DMS 273 treated with DMSO at 0.1 percent for 48 hours (cell line): ENCODE data around the gene MPST.

Experiments used
- DNase-seq: peaks from one replicate; lab custom pipeline; 2025; lab: John Stamatoyannopoulos, UW

The MPST gene

GRCh38 chr22:37046589-37046988, 27.0 kb downstream of the MPST start:
- DNase-seq, result no peak

DNA sequence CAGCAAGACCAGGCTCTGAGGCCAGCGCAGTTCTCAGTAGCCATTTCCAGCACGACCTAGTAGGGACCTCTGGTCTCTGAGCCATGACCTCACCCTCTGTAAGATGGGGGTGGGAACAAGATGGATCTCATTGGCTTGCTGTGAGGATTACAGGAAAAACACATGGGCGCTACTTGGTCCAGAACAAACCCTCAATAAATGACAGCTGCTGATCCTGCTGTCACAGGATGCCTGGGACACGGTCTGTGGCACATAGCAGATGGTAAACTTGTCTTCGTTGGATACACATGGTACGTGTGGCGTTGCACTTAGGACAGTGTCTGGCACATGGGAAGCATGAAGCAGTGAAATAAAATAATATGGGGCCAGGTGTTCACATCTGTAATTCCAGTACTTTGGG, 27.5 kb downstream of the MPST start:
- DNase-seq, result peak; percentile 64

GRCh38 chr22:37048133-37048532, 28.6 kb downstream of the MPST start:
- no peak for DNase-seq

GRCh38 chr22:37049224-37049623, 29.7 kb downstream of the MPST start:
- DNase-seq, result no peak

DNA sequence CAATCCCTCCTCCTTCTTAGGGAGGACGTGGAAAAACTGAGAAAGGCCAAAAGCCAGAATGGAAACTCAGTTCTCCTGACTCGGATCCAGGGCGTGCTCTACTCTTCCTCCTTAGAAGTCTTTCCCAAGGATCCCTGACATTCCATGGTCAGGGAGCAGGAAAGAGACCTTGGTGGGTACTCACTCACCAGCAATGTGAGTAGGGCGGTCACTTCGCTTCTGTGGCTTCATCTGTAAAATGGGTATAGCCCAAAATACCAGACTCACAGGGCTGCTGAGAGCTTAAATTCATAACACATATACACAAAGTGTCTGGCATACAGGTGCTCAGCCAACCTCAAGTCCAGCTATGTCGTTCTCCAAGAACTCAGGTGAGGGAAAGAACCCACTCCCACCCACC, 31.4 kb downstream of the MPST start:
- DNase-seq, result no peak

DNA sequence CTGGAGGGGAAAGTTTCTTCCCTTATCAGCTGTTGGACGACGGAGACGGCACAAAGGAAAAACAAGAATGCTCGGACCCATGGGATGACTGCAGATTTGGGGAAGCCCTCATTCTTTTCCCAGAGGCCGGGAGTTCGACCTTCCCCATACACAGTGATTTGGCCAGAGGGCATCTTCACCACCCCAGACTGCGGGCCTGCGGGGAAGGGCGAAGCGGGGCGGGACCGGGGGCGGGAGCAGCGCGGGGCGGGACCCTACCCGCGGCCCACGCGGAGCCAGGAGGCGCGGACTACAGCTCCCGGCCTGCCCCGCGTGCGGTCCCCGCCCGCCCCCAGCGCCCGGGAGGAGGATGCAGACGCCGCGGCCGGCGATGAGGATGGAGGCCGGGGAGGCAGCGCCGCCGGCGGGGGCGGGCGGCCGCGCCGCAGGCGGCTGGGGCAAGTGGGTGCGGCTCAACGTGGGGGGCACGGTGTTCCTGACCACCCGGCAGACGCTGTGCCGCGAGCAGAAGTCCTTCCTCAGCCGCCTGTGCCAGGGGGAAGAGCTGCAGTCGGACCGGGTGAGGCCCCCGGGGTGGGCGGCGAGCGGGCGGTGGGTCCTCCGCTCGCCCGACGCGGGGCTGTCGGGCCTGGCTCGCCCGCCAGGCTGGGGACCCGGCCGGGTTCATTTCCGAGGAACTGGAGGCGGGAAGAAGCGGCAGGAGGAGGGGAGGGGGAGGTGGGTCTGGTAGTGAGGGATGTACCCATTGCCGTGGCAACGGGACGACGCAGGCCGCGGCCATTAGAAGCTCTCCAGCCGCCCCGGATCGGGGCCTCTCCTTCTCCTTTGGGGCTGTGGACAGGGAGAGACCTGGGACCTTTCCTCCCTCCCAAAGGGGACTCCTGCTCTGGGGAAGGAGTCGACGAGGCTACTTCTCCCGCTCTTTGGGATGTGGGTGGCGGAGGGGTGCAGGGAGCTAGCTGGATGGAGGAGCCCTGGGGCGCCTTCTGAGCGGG, 32.1 kb downstream of the MPST start, which contains the start of gene KCTD17:
KCTD17 (plus strand) TSS at position 352 of the 995 bp plus-strand sequence; CDS start at position 371, 19 bp downstream.
- no peak for DNase-seq

DNA sequence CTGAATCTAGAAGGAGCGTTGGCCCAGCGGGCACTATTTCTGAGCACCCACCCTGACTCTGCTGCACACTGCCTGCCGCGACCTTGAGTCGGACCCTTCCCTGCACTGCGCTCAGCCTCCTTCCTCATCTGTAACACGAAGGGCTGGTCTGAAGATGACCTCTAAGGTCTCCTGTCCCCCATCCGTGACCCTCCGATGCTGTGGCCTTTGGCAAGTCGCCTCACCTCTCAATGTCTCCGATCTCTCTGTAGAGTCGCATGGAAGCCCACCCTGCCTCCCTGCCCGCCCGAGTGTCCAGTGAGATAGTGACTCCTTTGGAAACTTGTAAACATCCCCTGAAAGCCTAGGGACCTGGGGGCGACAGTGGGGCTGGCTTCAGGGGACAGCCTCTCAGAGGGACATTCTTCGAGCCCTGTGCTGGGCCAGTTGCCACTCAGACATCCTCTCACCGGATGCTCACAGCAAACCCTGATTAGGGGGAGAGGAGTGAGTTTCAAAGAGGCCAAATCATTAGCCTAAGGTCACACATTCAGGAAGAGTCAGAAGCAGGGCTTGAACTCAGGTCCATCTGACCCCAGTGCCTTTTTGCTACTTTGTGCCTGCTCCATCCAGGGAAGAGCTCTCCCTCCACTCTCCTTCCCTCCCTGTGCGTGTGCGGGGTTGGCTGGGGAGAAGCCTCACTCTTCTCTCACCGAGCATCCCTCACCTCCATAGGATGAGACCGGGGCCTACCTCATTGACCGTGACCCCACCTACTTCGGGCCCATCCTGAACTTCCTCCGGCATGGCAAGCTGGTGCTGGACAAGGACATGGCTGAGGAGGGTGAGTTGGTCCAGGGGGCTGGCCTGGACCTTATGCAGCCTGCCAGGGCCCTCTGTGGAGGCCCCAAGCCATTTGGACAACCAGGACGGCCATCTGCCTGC, 33.1 kb downstream of the MPST start:
- DNase-seq, result no peak

- DNase-seq, result no peak
Observed at GRCh38 chr22:37053310-37054055, 33.9 kb downstream of the MPST start.

GRCh38 chr22:37054056-37054395, 34.5 kb downstream of the MPST start:
- DNase-seq, result no peak

DNA sequence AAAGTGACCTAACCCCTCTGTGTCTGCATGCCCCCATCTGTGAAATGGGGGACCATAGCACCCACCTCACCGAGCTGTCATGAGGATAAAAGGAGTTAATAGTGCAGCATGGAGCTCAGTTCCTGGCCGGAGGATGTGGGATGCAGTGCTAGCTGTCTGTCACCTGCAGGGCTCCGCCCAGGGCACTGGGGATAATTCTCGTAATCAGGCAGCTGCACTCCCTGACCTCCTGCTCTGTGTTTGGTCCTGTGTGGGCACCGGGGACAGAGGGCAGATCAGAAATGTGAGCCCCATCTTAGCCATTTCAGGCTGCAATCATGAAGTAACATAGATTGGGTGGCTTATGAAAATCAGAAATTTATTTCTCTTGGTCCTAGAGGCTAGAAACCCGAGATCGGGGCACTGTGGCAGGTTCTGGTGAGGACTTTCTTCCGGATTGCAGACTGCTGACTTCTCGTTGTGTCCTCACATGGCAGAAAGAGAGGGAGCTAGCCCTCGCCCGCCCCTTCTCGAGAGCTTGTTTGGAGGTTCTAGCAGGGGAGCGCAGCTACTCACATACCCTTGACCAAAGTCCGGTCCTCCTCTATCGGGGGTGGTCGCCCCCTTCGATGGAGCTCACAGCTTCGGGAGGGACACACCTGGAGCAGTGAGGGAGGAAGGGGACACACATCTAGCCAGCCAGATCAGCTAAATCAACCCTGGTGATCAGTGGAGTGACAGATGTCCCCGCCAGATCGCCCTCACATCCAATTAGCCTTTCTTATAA, 35.2 kb downstream of the MPST start:
- DNase-seq, result no peak

DNA sequence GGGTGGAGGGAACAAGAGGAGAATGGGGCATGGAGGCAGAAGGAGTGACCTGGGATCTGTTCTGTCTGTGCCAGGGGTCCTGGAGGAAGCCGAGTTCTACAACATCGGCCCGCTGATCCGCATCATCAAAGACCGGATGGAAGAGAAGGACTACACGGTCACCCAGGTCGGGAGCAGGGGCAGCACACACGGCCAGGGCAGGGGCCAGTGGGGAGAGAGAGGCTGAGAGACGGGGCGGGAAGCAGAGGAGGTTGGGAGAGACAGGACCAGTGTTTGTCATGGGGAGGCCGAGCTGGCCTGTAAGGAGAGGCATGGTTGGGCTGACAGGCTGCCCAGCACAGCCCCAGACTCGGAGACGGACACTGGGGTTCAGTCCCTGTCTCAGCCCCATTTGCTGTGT, 36.7 kb downstream of the MPST start:
- DNase-seq, result no peak

- no peak for DNase-seq
Observed at GRCh38 chr22:37057226-37057625, 37.7 kb downstream of the MPST start.

DNA sequence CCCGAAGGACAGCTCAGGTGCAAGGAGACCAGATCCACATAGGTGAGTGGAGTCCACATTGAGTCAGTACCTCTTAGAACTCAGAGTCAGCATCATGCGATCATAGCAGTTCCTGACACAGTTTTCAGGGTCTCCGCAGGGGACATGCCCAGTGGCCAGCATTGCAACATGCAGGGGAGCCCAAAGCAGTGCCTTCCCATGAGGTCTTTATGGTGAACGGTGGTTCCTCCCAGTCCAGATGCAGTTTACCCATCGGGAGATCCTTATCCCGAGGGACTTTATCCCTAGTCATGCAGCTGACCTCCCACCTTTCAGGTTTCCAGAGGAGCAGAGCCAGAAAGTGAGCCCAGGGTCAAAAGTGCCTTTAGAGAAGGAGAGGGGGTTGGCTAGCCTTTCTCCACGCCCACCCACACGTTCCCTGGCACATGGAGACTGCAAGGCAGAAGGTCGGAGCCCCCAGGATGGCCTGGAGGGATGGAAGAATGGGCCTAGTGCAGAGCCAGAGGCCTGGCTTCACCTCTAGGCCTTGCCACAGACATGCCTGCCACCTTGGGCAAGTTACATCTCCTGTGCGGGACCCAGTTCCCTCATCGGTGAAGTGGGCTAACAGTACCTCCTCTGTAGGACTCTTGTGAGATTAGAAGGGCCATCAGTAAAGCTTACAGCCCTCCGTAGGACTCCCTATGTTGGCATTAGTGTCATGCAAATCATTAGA, 38.4 kb downstream of the MPST start:
- DNase-seq, result no peak

DNA sequence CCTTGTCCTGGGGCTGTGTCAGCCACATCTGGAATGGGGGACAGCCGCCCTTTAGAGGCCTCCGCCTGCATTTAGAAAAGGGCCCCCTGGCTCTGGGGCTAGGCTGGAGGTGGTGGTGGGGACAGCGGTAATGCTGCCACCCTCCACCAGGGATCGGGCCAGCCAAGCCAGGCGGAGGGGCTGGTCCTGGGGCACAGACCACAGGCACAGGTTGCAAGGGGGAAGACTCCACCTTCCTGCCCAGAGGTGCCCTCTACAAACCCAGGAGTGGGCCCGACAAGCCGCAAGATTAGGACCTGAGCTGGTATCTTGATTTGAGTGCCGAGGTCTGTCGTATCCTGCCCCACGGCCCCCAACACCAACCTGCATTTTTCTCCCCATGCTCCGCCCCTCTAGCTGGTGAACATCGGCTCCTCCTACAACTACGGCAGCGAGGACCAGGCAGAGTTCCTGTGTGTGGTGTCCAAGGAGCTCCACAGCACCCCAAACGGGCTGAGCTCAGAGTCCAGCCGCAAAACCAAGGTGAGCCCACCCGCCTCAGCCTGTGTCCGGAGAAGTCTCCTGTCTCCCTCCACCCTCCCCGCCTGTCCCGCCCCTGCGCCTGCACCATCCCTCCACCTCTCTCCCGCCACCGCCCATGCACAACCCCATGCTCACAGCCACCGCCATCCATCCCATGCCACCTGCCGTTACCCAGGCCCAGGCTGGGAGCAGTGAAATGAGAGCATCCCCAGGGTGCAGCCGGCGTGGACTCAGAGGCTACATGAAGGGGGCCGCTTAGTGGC, 39.6 kb downstream of the MPST start:
- no peak for DNase-seq

DNA sequence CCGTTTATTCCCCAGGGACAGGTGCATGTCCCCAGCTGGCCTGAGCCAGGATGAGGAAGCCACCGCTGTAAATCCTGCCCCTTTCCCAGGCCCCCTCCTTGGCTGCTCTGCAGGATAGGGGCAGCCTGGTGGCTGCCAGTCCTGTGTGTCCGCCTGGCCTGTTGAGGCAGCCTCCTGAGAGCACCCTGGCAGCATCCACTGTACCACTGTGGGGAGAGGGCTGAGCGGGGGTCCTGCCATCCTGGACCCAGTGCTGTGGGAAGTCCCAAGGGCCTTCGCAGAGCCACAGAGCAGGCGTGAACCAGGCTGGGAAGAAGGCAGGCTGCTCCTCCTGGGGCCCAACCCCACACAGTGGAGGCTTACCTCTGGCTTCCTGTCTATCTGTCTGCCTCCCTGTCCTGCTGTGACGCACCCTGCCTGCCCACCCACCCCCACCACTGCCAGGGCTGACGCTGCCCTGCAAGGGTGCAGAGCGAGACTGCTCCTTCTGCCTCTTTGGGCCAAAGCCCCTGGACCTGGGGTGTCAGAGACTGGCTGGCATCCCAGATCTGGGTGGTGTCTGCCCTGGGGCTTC, 40.4 kb downstream of the MPST start:
- DNase-seq, result no peak

GRCh38 chr22:37060801-37061610, 41.5 kb downstream of the MPST start:
- no peak for DNase-seq

GRCh38 chr22:37061611-37062375, 42.3 kb downstream of the MPST start:
- no peak for DNase-seq

DNA sequence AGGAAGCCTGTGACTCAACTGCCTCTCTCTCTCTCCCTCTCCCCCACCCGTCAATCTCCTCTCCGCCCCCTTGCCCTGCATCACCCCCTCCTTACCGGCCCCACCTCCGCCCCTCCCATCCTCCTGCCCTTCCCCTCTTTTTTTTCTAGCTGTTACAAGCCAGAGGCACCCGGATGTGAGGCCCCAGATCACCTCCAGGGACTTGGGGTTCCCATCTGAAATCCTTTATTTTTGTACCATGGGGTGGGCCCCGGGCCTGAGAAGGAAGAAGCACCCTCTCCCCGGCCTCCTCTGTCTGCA, 42.8 kb downstream of the MPST start:
- no peak for DNase-seq
